Measurements from ENCODE around the gene VWA5B2. TPM values are rescaled to one million over a fixed set of nuclear protein-coding genes. Genes with fewer than 3 reads are reported as not detected.

The VWA5B2 gene
- total and polyA plus RNA-seq, 9 of the 15 experiments (the other 6 are each of a cell fraction or from before 2014, with no cell fraction given): 0.04 TPM; not detected in 8

GRCh38 chr3:184249412-184250166 is 20.2 kb downstream of the VWA5B2 start, which contains the start of gene EEF1AKMT4 (continued):
- TF ChIP-seq TAF15 (IDR thresholded peaks at IDR 0.05; ENCODE audit: low read depth, low read length): no peak
- TF ChIP-seq ZBTB8A (IDR thresholded peaks at IDR 0.05; ENCODE audit: partially characterized antibody): no peak
- TF ChIP-seq ZNF277 (CRISPR knock-in tag; IDR thresholded peaks at IDR 0.05; ENCODE audit: borderline replicate concordance): no peak
- 0 out of 2 replicates have a peak, but pooled peaks have one; percentile 62 for TF ChIP-seq CREB3 (tag; conservative IDR thresholded peaks at IDR 0.05; ENCODE audit: low read depth)
- TF ChIP-seq CREB3L1 (IDR thresholded peaks at IDR 0.05; ENCODE audit: borderline replicate concordance, low read depth): peak; percentile 92
- TF ChIP-seq RAD51 (IDR thresholded peaks at IDR 0.05; ENCODE audit: borderline replicate concordance, low read depth): no peak
- TF ChIP-seq MAFG (tag; conservative IDR thresholded peaks at IDR 0.05): no peak
- TF ChIP-seq SRSF7 (optimal IDR thresholded peaks at IDR 0.05; ENCODE audit: low read depth, low read length): no peak
- TF ChIP-seq FIP1L1 (IDR thresholded peaks at IDR 0.05; ENCODE audit: low read depth, low read length, poor library complexity, severe bottlenecking): peak; percentile 39
- no peak for TF ChIP-seq ARHGAP35 (IDR thresholded peaks at IDR 0.05; ENCODE audit: partially characterized antibody)
- TF ChIP-seq FOXJ2 (tag; IDR thresholded peaks at IDR 0.05): no peak
- TF ChIP-seq MEIS2 (IDR thresholded peaks at IDR 0.05; ENCODE audit: partially characterized antibody): no peak
- TF ChIP-seq ZNF511 (CRISPR knock-in tag; IDR thresholded peaks at IDR 0.05): 0 out of 2 replicates have a peak, but pooled peaks have one; percentile 6
- TF ChIP-seq STAT5A (IDR thresholded peaks at IDR 0.05; ENCODE audit: borderline replicate concordance, low read length): no peak
- TF ChIP-seq RBM22 (IDR thresholded peaks at IDR 0.05; ENCODE audit: low read depth, low read length, poor library complexity, severe bottlenecking): no peak
- TF ChIP-seq ZHX1 (conservative IDR thresholded peaks at IDR 0.05; ENCODE audit: low read length): no peak
- no peak for TF ChIP-seq RUNX1 (IDR thresholded peaks at IDR 0.05; ENCODE audit: low read depth)
- no peak for TF ChIP-seq MCM3 (IDR thresholded peaks at IDR 0.05)
- no peak for TF ChIP-seq PTBP1 (IDR thresholded peaks at IDR 0.05; ENCODE audit: low read depth, low read length)
- TF ChIP-seq PRPF4 (IDR thresholded peaks at IDR 0.05; ENCODE audit: insufficient read depth, low read depth, low read length, poor library complexity, severe bottlenecking): no peak
- no peak for TF ChIP-seq SMAD1 (IDR thresholded peaks at IDR 0.05; ENCODE audit: low read depth, low read length, partially characterized antibody)

All from K562 (cell line).